Endothelial cell (in vitro differentiated cells): ENCODE data around the gene TMEM185B. TPM values are rescaled to one million over a fixed set of nuclear protein-coding genes. Genes with fewer than 3 reads are reported as not detected.
"Not testable (repeated sequence)": the region's sequence is repeated elsewhere in the genome, so short reads cannot be mapped to it uniquely, and the experiment has no call there.

Experiments
- DNase-seq: peaks from one replicate; pipeline ENCODE4 v3.0.0; 2021; ENCODE audit warnings: low spot score
- H3K27ac Mint-ChIP-seq: one replicate; pipeline ENCODE4 v1.8.0; 2021; ENCODE audit warnings: mixed read lengths, inconsistent platforms; ENCODE audit not compliant: unreplicated experiment
- H3K27me3 Mint-ChIP-seq: one replicate; pipeline ENCODE4 v1.8.0; 2021; ENCODE audit warnings: mild to moderate bottlenecking, moderate library complexity, mixed read lengths, inconsistent platforms; ENCODE audit not compliant: unreplicated experiment
- H3K36me3 Mint-ChIP-seq: one replicate; pipeline ENCODE4 v1.8.0; 2021; ENCODE audit warnings: mild to moderate bottlenecking, low read depth, mixed read lengths, inconsistent platforms; ENCODE audit not compliant: unreplicated experiment
- H3K4me1 Mint-ChIP-seq: one replicate; pipeline ENCODE4 v1.8.0; 2021; ENCODE audit warnings: mild to moderate bottlenecking, mixed read lengths, inconsistent platforms; ENCODE audit not compliant: unreplicated experiment
- H3K4me3 Mint-ChIP-seq: one replicate; pipeline ENCODE4 v1.8.0; 2021; ENCODE audit warnings: mild to moderate bottlenecking, mixed read lengths, inconsistent platforms; ENCODE audit not compliant: unreplicated experiment
- H3K9me3 Mint-ChIP-seq: one replicate; pipeline ENCODE4 v1.8.0; 2021; ENCODE audit warnings: mixed read lengths, inconsistent platforms; ENCODE audit not compliant: unreplicated experiment
- total RNA-seq: library from RNA; stranded (reverse); fragmentation: NEBNext Ultra II Directional; extraction: Animal tissue kit (Norgen Biotek cat#: 25700); gene quantifications from one replicate; pipeline ENCODE4 v1.2.1, GENCODE V29; 2021; ENCODE audit not compliant: unreplicated experiment
- TF ChIP-seq, protein P1 (sequence below): fragments of 200-600 bp; sonication (generic); IDR thresholded peaks from one replicate; pipeline ENCODE4 v1.5.0; 2021; ENCODE audit warnings: antibody characterized with exemption; ENCODE audit not compliant: unreplicated experiment

TMEM185B gene
- total RNA-seq, 1 donor from 2014 or later, result 38.4 TPM

- H3K4me3 Mint-ChIP-seq, result peak overlapping the region; percentile 31
These were observed 15.7 kb upstream of the TMEM185B start for GRCh38 chr2:120238728-120239487.

GRCh38 chr2:120237491-120237902 lies 14.3 kb upstream of the TMEM185B start:
- Mint-ChIP-seq H3K27ac (peak overlapping the region; percentile 14), H3K4me3 (peak overlapping the region; percentile 59), H3K9me3 (no peaks in the 10 kb centered on the region), H3K4me1 (peaks cover 55% of the 10 kb centered on the region), H3K36me3 (peaks cover 5% of the 10 kb centered on the region), H3K27me3 (peaks cover 12% of the 10 kb centered on the region)
- no peak for DNase-seq
- TF ChIP-seq, protein P1, sequence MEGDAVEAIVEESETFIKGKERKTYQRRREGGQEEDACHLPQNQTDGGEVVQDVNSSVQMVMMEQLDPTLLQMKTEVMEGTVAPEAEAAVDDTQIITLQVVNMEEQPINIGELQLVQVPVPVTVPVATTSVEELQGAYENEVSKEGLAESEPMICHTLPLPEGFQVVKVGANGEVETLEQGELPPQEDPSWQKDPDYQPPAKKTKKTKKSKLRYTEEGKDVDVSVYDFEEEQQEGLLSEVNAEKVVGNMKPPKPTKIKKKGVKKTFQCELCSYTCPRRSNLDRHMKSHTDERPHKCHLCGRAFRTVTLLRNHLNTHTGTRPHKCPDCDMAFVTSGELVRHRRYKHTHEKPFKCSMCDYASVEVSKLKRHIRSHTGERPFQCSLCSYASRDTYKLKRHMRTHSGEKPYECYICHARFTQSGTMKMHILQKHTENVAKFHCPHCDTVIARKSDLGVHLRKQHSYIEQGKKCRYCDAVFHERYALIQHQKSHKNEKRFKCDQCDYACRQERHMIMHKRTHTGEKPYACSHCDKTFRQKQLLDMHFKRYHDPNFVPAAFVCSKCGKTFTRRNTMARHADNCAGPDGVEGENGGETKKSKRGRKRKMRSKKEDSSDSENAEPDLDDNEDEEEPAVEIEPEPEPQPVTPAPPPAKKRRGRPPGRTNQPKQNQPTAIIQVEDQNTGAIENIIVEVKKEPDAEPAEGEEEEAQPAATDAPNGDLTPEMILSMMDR, result no peak

More at GRCh38 chr2:120238728-120239487, 15.7 kb upstream of the TMEM185B start:
- no peaks in the 10 kb centered on the region for H3K9me3 Mint-ChIP-seq
- peaks cover 14% of the 10 kb centered on the region for H3K27me3 Mint-ChIP-seq
- H3K4me1 Mint-ChIP-seq, result peaks cover 58% of the 10 kb centered on the region
- TF ChIP-seq, protein P1, result no peak
- peak overlapping the region; percentile 91 for H3K27ac Mint-ChIP-seq
- peaks cover 13% of the 10 kb centered on the region for H3K36me3 Mint-ChIP-seq
- DNase-seq, result no peak

- DNase-seq, result no peak
- Mint-ChIP-seq H3K36me3 (peaks cover 1% of the 10 kb centered on the region), H3K9me3 (no peaks in the 10 kb centered on the region), H3K27me3 (peaks cover 12% of the 10 kb centered on the region), H3K27ac (peak overlapping the region; percentile 14), H3K4me3 (no peak overlapping the region), H3K4me1 (peaks cover 53% of the 10 kb centered on the region)
- TF ChIP-seq, protein P1, result no peak
These were observed 13.6 kb upstream of the TMEM185B start for GRCh38 chr2:120236791-120237190.

DNA sequence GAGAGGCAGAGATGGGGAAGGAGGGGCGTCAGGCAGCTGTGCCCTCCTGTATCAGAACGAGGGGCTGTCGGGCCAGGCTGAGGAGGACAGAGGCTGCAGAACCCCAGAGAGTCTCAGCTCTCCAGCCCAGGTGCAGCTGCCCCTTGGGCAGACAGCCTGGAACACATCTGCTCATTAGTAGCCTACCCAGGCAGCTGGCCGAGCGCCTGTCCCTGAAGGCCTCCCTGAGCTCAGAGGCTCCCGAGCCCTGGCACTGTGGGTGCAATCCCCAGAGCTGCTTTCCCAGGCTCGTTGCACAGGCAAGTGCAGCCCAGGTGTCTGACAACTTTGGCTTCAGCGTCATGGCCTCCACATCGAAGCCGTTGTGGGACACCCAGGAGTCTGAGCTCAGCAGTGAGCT lies 13.1 kb upstream of the TMEM185B start:
- peaks cover 49% of the 10 kb centered on the region for H3K4me1 Mint-ChIP-seq
- H3K27me3 Mint-ChIP-seq, result peaks cover 11% of the 10 kb centered on the region
- H3K4me3 Mint-ChIP-seq, result no peak overlapping the region
- H3K27ac Mint-ChIP-seq, result peak overlapping the region; percentile 30
- no peak for DNase-seq
- H3K36me3 Mint-ChIP-seq, result no peaks in the 10 kb centered on the region
- no peaks in the 10 kb centered on the region for H3K9me3 Mint-ChIP-seq
- TF ChIP-seq, protein P1, result no peak

DNA sequence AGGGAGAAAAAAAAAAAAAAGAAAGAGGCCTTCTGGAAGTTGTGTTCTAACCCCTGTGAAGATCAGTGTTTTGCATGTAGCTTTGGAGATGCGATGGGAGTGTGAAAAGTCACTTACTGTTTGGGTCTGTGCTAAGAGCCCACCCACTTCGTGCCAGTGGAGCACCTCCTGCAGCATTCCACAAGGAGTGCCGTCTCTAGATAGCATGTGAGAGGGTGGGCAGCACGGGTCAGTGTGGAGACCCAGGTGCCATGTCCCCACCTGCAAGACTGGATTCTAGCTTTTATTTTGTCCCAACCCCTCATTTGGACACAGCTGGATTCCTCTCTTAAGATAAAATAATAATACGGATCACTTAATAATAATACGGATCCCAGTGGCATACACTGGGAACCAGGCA lies 12.5 kb upstream of the TMEM185B start:
- H3K4me3 Mint-ChIP-seq, result no peak overlapping the region
- peaks cover 44% of the 10 kb centered on the region for H3K4me1 Mint-ChIP-seq
- TF ChIP-seq, protein P1, result no peak
- no peak overlapping the region for H3K27ac Mint-ChIP-seq
- no peaks in the 10 kb centered on the region for H3K9me3 Mint-ChIP-seq
- DNase-seq, result no peak
- H3K27me3 Mint-ChIP-seq, result peaks cover 9% of the 10 kb centered on the region
- H3K36me3 Mint-ChIP-seq, result no peaks in the 10 kb centered on the region

DNA sequence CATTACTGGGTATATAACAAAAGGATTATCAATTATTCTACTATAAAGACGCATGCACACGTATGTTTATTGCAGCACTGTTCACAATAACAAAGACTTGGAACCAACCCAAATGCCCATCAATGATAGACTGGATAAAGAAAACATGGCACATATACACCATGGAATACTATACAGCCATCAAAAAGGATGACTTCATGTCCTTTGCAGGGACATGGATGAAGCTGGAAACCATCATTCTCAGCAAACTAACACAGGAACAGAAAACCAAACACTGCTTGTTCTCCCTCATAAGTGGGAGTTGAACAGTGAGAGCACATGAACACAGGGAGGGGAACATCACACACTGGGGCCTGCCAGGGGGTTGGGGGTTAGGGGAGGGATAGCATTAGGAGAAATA lies 12.0 kb upstream of the TMEM185B start:
- DNase-seq, H3K27me3 Mint-ChIP-seq, H3K4me3 Mint-ChIP-seq, H3K27ac Mint-ChIP-seq, H3K9me3 Mint-ChIP-seq, H3K36me3 Mint-ChIP-seq: not testable (repeated sequence)
- H3K4me1 Mint-ChIP-seq, result peaks cover 40% of the 10 kb centered on the region
